GM18520 (cell line): ENCODE measurements around the gene RAB24.

Source experiments
- ATAC-seq: cut with Tn5 transposase; IDR thresholded peaks from one replicate; pipeline ENCODE4 v1.9.1; 2021; ENCODE audit not compliant: unreplicated experiment

RAB24 gene

GRCh38 chr5:177333420-177334154 lies 30.1 kb upstream of the RAB24 start:
- no peak for ATAC-seq

- ATAC-seq, result no peak
Observed at GRCh38 chr5:177332896-177333260, 29.4 kb upstream of the RAB24 start.

GRCh38 chr5:177332031-177332895 lies 28.7 kb upstream of the RAB24 start:
- ATAC-seq, result no peak

GRCh38 chr5:177330991-177331842 lies 27.7 kb upstream of the RAB24 start:
- no peak for ATAC-seq

- no peak for ATAC-seq
Observed at GRCh38 chr5:177329883-177330282, 26.4 kb upstream of the RAB24 start.

- no peak for ATAC-seq
Observed at GRCh38 chr5:177328545-177329231, 25.2 kb upstream of the RAB24 start.

- no peak for ATAC-seq
Observed at GRCh38 chr5:177327539-177328522, 24.3 kb upstream of the RAB24 start.

GRCh38 chr5:177325868-177326381 lies 22.4 kb upstream of the RAB24 start:
- no peak for ATAC-seq

- no peak for ATAC-seq
Observed at GRCh38 chr5:177320879-177321278, 17.4 kb upstream of the RAB24 start.

- no peak for ATAC-seq
Observed at GRCh38 chr5:177319913-177320588, 16.5 kb upstream of the RAB24 start.

GRCh38 chr5:177317959-177318377 lies 14.4 kb upstream of the RAB24 start:
- ATAC-seq, result no peak

GRCh38 chr5:177316005-177316404 lies 12.5 kb upstream of the RAB24 start:
- ATAC-seq, result no peak

- ATAC-seq, result no peak
Observed at GRCh38 chr5:177315411-177315810, 11.9 kb upstream of the RAB24 start.

- ATAC-seq, result no peak
Observed at GRCh38 chr5:177314376-177315342, 11.1 kb upstream of the RAB24 start.

GRCh38 chr5:177313561-177314259 lies 10.2 kb upstream of the RAB24 start:
- ATAC-seq, result no peak

- no peak for ATAC-seq
Observed at GRCh38 chr5:177312649-177313181, 9.2 kb upstream of the RAB24 start.
